ENCODE data around the gene E2F8. TPM values are rescaled to one million over a fixed set of nuclear protein-coding genes. Genes with fewer than 3 reads are reported as not detected.

The E2F8 gene
- polyA plus RNA-seq, 1 donor from 2014 or later: not detected

GRCh38 chr11:19194620-19195308 lies 46.0 kb downstream of the E2F8 start:
- H3K36me3 Mint-ChIP-seq: no peaks in the 10 kb centered on the region
- no peak overlapping the region for H3K4me3 Mint-ChIP-seq
- H3K27ac Mint-ChIP-seq: no peak overlapping the region
- H3K4me1 Mint-ChIP-seq: no peaks in the 10 kb centered on the region
- H3K27me3 Mint-ChIP-seq: no peaks in the 10 kb centered on the region
- H3K9me3 Mint-ChIP-seq: no peaks in the 10 kb centered on the region

GRCh38 chr11:19193916-19194315 lies 46.8 kb downstream of the E2F8 start:
- no peak overlapping the region for H3K27ac Mint-ChIP-seq
- H3K36me3 Mint-ChIP-seq: no peaks in the 10 kb centered on the region
- H3K9me3 Mint-ChIP-seq: no peaks in the 10 kb centered on the region
- no peak overlapping the region for H3K4me3 Mint-ChIP-seq
- no peaks in the 10 kb centered on the region for H3K4me1 Mint-ChIP-seq
- H3K27me3 Mint-ChIP-seq: no peaks in the 10 kb centered on the region

DNA sequence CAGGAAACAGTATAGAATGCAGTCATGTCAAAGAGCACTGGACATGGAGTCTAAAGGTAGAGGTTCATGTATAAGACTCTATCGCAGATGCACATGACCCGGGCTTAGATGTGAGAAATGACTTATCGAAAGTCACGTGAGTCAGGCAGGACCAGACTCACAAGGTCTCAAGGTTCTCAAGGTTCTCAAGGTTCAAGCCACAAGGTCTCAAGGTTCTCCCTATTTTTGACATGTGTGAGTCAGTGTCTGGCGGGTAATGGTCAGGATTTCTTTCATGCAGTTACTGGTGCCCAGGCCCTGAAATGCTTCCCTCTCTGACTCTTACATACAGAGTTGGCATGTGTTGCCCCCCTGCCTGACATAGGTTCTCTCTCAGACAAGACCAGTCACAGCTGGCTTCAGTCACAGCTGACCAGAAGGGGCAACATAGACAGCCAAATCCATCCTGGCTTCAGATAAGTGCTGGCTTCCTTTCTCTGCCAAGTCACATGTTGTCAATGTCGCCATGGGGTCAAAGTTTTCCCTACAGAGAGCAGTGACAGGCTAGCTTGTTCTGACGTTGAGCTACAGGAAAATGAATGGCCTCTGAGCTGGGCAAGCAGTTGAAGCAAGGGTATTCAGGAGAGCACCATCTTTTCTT lies 49.1 kb downstream of the E2F8 start:
- Mint-ChIP-seq H3K27me3 (no peaks in the 10 kb centered on the region), H3K9me3 (peaks cover 0 to 2% (median 0%) of the 10 kb centered on the region in 3 donors), H3K36me3 (peaks cover 4% of the 10 kb centered on the region), H3K27ac (no peak overlapping the region), H3K4me1 (no peaks in the 10 kb centered on the region), H3K4me3 (no peak overlapping the region)

- H3K9me3 Mint-ChIP-seq: peaks cover 0 to 2% (median 0%) of the 10 kb centered on the region in 3 donors
- H3K27ac Mint-ChIP-seq: peak overlapping the region in 1 of 3 donors; percentile 56
- H3K27me3 Mint-ChIP-seq: no peaks in the 10 kb centered on the region
- peaks cover 6% of the 10 kb centered on the region for H3K36me3 Mint-ChIP-seq
- no peak overlapping the region for H3K4me3 Mint-ChIP-seq
- no peaks in the 10 kb centered on the region for H3K4me1 Mint-ChIP-seq
Observed at GRCh38 chr11:19187833-19188258, 52.9 kb downstream of the E2F8 start.

GRCh38 chr11:19187114-19187832 lies 53.5 kb downstream of the E2F8 start:
- H3K4me1 Mint-ChIP-seq: no peaks in the 10 kb centered on the region
- H3K4me3 Mint-ChIP-seq: no peak overlapping the region
- no peaks in the 10 kb centered on the region for H3K27me3 Mint-ChIP-seq
- H3K27ac Mint-ChIP-seq: no peak overlapping the region
- peaks cover 6% of the 10 kb centered on the region for H3K36me3 Mint-ChIP-seq
- H3K9me3 Mint-ChIP-seq: peaks cover 0 to 2% (median 0%) of the 10 kb centered on the region in 3 donors

DNA sequence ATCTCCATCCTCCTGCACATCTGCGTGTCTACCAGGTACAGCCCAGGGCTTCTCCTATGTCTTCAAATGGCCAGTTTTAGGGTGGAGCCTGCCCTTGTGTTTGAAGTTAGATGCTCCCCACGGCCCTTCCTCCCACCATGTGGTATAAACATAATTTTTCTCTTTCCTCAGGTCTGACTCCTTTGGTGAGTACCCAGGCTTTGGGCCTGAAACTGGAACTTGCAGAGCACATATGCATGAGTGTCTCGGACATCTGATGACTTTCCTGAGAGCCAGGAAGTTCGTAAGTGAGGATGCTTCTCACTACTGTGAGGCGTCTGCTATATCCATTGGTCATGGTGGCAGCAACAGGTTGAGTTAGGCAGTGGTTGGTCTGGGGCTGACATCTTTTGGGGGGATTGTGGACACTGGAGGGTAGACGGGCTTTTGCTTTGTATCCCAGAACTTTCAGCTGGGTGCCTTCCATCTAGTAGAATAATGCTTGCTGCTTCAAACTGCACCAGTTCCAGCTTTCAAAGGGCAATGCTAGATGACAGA lies 55.2 kb downstream of the E2F8 start:
- H3K9me3 Mint-ChIP-seq: peaks cover 0 to 2% (median 0%) of the 10 kb centered on the region in 3 donors
- H3K4me1 Mint-ChIP-seq: no peaks in the 10 kb centered on the region
- H3K36me3 Mint-ChIP-seq: peaks cover 6% of the 10 kb centered on the region

GRCh38 chr11:19185036-19185435 lies 55.7 kb downstream of the E2F8 start:
- no peak overlapping the region for H3K27ac Mint-ChIP-seq
- no peak overlapping the region for H3K4me3 Mint-ChIP-seq
- no peaks in the 10 kb centered on the region for H3K27me3 Mint-ChIP-seq
- H3K36me3 Mint-ChIP-seq: peaks cover 10% of the 10 kb centered on the region
- no peaks in the 10 kb centered on the region for H3K4me1 Mint-ChIP-seq
- peaks cover 0 to 2% (median 0%) of the 10 kb centered on the region in 3 donors for H3K9me3 Mint-ChIP-seq

More for the DNA sequence above, 55.2 kb downstream of the E2F8 start:
- H3K27ac Mint-ChIP-seq: no peak overlapping the region
- H3K4me3 Mint-ChIP-seq: no peak overlapping the region
- no peaks in the 10 kb centered on the region for H3K27me3 Mint-ChIP-seq

DNA sequence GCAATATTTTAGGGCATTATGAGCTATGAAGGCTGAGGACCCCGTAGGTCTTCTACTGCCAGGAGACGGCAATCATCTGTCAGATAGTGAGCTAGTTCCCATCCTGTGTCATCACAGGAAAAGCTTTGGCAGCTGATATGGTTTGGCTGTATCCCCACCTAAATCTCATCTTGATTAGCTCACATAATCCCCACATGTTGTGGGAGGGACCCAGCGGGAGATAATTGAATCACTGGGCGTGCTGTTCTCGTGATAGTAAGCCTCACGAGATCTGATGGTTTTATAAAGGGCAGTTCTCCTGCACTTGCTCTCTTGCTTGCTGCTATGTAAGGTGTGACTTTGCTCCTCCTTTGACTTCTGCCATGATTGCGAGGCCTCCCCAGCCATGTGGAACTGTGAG lies 57.1 kb downstream of the E2F8 start:
- no peaks in the 10 kb centered on the region for H3K27me3 Mint-ChIP-seq
- H3K9me3 Mint-ChIP-seq: peaks cover 0 to 2% (median 0%) of the 10 kb centered on the region in 3 donors
- peaks cover 10% of the 10 kb centered on the region for H3K36me3 Mint-ChIP-seq
- H3K4me3 Mint-ChIP-seq: no peak overlapping the region
- no peak overlapping the region for H3K27ac Mint-ChIP-seq
- no peaks in the 10 kb centered on the region for H3K4me1 Mint-ChIP-seq

DNA sequence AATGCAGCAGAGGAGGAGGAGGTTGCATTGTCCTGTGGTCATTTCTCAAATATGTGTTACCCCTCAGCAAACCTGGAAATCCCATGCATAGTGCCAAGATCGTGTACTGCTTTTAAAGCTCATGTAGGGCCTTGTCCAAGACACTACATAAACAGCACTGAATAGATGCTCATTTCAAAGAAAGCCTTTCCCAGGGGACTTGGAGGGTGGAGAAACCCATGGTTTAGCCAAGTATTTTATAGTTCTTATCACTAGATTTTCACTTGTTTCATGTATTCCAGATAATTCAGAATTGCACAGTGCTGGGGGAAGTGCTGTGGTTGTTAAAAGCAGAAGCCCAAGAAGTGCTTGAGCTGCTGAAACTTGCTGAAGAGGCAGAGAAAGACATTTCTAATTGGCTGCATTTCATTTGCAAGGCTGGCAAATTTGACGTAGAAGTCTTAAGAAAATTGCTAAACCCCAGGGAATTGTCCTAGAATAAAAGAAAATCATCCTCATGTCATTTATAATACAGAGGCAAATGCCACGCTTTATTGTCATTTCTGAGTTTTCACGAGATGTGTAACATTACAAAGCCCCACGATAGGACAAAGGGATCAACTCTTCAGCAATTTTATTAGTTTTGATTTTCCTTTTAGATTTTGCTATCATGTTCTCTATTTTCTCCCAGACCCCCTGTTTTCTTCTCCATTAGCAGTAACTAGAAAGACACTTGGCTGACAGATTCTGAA lies 59.0 kb downstream of the E2F8 start:
- H3K36me3 Mint-ChIP-seq: peaks cover 7% of the 10 kb centered on the region
- H3K27ac Mint-ChIP-seq: no peak overlapping the region
- H3K4me3 Mint-ChIP-seq: no peak overlapping the region
- H3K27me3 Mint-ChIP-seq: no peaks in the 10 kb centered on the region
- H3K9me3 Mint-ChIP-seq: no peaks in the 10 kb centered on the region
- no peaks in the 10 kb centered on the region for H3K4me1 Mint-ChIP-seq

GRCh38 chr11:19176629-19177186 lies 64.0 kb downstream of the E2F8 start:
- H3K4me3 Mint-ChIP-seq: no peak overlapping the region
- H3K27me3 Mint-ChIP-seq: no peaks in the 10 kb centered on the region
- H3K9me3 Mint-ChIP-seq: no peaks in the 10 kb centered on the region
- H3K4me1 Mint-ChIP-seq: peaks cover 0 to 6% (median 4%) of the 10 kb centered on the region in 3 donors
- H3K27ac Mint-ChIP-seq: peak overlapping the region in 1 of 3 donors; percentile 60
- peaks cover 12% of the 10 kb centered on the region for H3K36me3 Mint-ChIP-seq

Other genes starting within 250 kb of the E2F8 start
- not detected for gene MRGPRX2, start 180.2 kb downstream of the E2F8 start, polyA plus RNA-seq
- 8.2 TPM for gene ZDHHC13, start 123.8 kb downstream of the E2F8 start, polyA plus RNA-seq
- not detected for gene CSRP3, start 39.0 kb downstream of the E2F8 start, polyA plus RNA-seq